ENCODE measurements around the gene C21orf58. TPM values are rescaled to one million over a fixed set of nuclear protein-coding genes. Genes with fewer than 3 reads are reported as not detected.

The C21orf58 gene
- total RNA-seq, 4 donors from 2014 or later: 0.44 to 1.6 (median 0.74) TPM

DNA sequence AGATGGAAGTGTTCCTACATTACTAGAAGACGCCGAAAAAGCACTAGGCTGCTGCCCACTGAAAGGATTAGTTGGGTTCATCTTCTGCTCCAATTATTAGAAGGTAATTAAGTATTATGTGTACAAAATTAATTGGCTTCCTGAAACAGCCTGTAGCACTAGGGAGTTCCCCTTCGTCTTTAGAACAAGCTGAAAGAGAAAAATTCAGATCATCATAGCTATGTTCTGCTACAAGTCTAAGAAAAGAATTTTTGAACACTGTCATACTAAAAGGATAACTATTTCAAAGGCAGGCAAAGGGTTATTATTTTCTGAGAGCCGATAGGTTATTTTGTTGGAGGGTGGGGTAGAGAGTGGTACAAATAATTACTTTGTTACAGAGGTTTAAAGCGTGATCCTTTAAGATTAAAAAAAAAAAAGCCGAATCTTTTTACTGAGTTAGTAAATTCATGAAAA, 38.4 kb downstream of the C21orf58 start, which contains the start of gene MCM3AP:
TSS of gene MCM3AP (minus strand) at position 406 of the 456 bp plus-strand sequence. CDS start at position 81, 325 bp downstream.
- H3K27ac ChIP-seq: peak within 1 kb of the TSS; percentile 85 to 98 (median 92)
- in situ Hi-C loops (cut with MboI; ENCODE audit: low sequenced_read_pairs in 4 of 4) (loop anchor here in 1 of 4 donors (5.0 kb wide), 1 partner anchor 53 kb away; no protein-coding TSS in a partner anchor), intact Hi-C loops (cut with DNase I; ENCODE audit: low total_unique reads) (loop anchor here (5.0 kb wide), 2 partner anchors 143 to 172 kb away; partner anchors contain the start of gene DIP2A)
- no peaks in the 10 kb centered on the region for H3K27me3 ChIP-seq
- H3K4me3 ChIP-seq: peak within 1 kb of the TSS; percentile 75 to 93 (median 88)
- peaks cover 0 to 36% of the 10 kb centered on the region in 2 donors for H3K36me3 ChIP-seq
- H3K4me1 ChIP-seq: peaks cover 42 to 45% of the 10 kb centered on the region in 2 donors
- TF ChIP-seq, protein P1, sequence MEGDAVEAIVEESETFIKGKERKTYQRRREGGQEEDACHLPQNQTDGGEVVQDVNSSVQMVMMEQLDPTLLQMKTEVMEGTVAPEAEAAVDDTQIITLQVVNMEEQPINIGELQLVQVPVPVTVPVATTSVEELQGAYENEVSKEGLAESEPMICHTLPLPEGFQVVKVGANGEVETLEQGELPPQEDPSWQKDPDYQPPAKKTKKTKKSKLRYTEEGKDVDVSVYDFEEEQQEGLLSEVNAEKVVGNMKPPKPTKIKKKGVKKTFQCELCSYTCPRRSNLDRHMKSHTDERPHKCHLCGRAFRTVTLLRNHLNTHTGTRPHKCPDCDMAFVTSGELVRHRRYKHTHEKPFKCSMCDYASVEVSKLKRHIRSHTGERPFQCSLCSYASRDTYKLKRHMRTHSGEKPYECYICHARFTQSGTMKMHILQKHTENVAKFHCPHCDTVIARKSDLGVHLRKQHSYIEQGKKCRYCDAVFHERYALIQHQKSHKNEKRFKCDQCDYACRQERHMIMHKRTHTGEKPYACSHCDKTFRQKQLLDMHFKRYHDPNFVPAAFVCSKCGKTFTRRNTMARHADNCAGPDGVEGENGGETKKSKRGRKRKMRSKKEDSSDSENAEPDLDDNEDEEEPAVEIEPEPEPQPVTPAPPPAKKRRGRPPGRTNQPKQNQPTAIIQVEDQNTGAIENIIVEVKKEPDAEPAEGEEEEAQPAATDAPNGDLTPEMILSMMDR (IDR thresholded peaks at IDR 0.05 in 4 of 5, conservative IDR thresholded peaks at IDR 0.05 in 1 of 5): no peak
- no peak for TF ChIP-seq POLR2A (IDR thresholded peaks at IDR 0.05)
- no peaks in the 10 kb centered on the region for H3K9me3 ChIP-seq
- DNase-seq (no peak), ATAC-seq (no peak)

DNA sequence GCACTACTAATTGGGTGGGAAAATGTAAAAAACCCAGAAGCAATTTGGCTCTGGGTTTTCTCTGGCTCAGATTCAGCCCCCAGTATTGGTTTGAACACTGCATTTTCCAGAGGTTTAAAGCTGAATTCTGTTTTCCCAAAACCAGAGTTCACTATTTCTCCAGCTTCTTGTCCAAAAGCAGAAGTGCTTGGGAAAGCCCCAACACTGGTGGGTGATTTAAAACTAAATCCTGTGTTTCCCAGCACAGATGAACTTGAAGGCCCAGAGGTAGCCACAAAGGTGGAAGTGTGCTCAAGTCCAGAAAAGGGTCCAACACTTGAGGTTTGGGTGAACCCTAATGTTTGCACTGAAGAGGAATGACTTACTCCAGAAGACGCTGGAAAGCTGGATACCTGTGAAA, 38.9 kb downstream of the C21orf58 start:
- Histone ChIP-seq H3K27me3 (no peaks in the 10 kb centered on the region), H3K4me3 (peak overlapping the region in 3 of 4 donors; percentile 75 to 92 (median 85)), H3K36me3 (peaks cover 0 to 41% of the 10 kb centered on the region in 2 donors), H3K4me1 (peaks cover 42 to 45% of the 10 kb centered on the region in 2 donors), H3K27ac (peak overlapping the region; percentile 85 to 98 (median 92)), H3K9me3 (no peaks in the 10 kb centered on the region)
- DNase-seq: no peak
- in situ Hi-C loops (cut with MboI; ENCODE audit: low sequenced_read_pairs in 4 of 4): loop anchor here in 1 of 4 donors (5.0 kb wide), 1 partner anchor 52 kb away; no protein-coding TSS in a partner anchor
- intact Hi-C loops (cut with DNase I; ENCODE audit: low total_unique reads): loop anchor here (5.0 kb wide), 2 partner anchors 142 to 173 kb away; partner anchors contain the start of gene DIP2A
- TF ChIP-seq POLR2A (IDR thresholded peaks at IDR 0.05): no peak
- TF ChIP-seq, protein P1 (IDR thresholded peaks at IDR 0.05 in 4 of 5, conservative IDR thresholded peaks at IDR 0.05 in 1 of 5): no peak
- ATAC-seq: no peak

GRCh38 chr21:46284077-46284644, 39.5 kb downstream of the C21orf58 start:
- Histone ChIP-seq H3K4me3 (no peak overlapping the region), H3K36me3 (peaks cover 0 to 47% of the 10 kb centered on the region in 2 donors), H3K4me1 (peaks cover 42 to 45% of the 10 kb centered on the region in 2 donors)

DNA sequence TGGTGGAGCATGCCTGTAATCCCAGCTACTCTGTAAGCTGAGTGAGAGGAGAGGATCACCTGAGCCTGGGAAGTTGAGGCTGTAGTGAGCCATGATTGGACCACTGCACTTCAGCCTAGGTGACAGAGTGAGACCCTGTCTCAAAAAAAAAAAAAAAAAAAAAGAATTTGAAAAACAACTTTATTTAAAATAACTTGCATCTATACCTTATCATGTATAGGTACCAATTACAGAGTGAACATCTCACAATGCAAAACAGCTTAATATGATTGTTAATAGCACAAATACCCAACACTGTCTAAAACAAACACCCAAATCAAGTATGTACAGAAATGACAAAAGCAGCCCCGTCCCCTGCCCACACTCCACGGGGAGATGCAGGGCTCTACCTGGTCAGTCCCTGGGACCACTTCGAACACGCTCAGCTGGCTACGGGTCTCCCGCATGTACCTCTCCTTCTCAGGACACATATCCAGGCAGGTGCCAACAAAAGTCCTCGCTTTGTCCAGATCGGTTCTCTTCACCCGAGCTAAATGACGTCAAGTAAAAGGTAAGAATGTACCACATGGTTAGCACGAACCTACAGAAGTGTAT, 48.8 kb downstream of the C21orf58 start:
- H3K36me3 ChIP-seq: peaks cover 4 to 100% of the 10 kb centered on the region in 2 donors
- no peaks in the 10 kb centered on the region for H3K9me3 ChIP-seq
- intact Hi-C loops (cut with DNase I; ENCODE audit: low total_unique reads): no loop called here
- no peak overlapping the region for H3K4me3 ChIP-seq
- ATAC-seq (no peak), DNase-seq (no peak)
- H3K4me1 ChIP-seq: no peaks in the 10 kb centered on the region
- in situ Hi-C loops (cut with MboI; ENCODE audit: low sequenced_read_pairs in 4 of 4): no loop called here
- H3K27ac ChIP-seq: no peak overlapping the region
- H3K27me3 ChIP-seq: no peaks in the 10 kb centered on the region
- no peak for TF ChIP-seq POLR2A (IDR thresholded peaks at IDR 0.05)
- TF ChIP-seq, protein P1 (IDR thresholded peaks at IDR 0.05 in 4 of 5, conservative IDR thresholded peaks at IDR 0.05 in 1 of 5): no peak

More at GRCh38 chr21:46284077-46284644, 39.5 kb downstream of the C21orf58 start:
- intact Hi-C loops (cut with DNase I; ENCODE audit: low total_unique reads) (no loop called here), in situ Hi-C loops (cut with MboI; ENCODE audit: low sequenced_read_pairs in 4 of 4) (no loop called here)
- ATAC-seq (no peak), DNase-seq (no peak)
- no peaks in the 10 kb centered on the region for H3K27me3 ChIP-seq
- TF ChIP-seq, protein P1 (IDR thresholded peaks at IDR 0.05 in 4 of 5, conservative IDR thresholded peaks at IDR 0.05 in 1 of 5): no peak
- no peak for TF ChIP-seq POLR2A (IDR thresholded peaks at IDR 0.05)
- peak overlapping the region in 3 of 4 donors; percentile 85 to 96 (median 89) for H3K27ac ChIP-seq
- no peaks in the 10 kb centered on the region for H3K9me3 ChIP-seq

Data from gastrocnemius medialis (tissue), 4 donors.